ENCODE data around the gene RAMP1.
A peak's percentile ranks its signal among the peaks of the same experiment; 100 is the strongest.

Gene RAMP1

DNA sequence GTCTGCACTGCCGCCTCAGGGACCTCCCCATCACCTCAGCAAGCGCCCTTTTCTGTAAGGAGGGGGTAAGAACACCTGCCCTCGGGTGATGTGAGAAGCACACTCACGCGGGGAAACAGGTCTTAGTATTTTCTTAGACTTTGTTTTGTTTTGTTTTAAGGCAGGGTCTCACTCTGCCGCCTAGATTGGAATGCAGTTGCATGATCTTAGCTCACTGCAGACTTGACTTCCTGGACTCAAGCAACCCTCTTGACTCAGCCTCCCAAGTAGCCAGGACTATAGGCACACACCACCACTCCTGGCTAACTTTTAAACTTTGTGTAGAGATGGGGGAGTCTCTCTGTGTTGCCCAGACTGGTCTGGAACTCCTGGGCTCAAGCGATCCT is 37.1 kb downstream of the RAMP1 start:
- no peak for DNase-seq

DNA sequence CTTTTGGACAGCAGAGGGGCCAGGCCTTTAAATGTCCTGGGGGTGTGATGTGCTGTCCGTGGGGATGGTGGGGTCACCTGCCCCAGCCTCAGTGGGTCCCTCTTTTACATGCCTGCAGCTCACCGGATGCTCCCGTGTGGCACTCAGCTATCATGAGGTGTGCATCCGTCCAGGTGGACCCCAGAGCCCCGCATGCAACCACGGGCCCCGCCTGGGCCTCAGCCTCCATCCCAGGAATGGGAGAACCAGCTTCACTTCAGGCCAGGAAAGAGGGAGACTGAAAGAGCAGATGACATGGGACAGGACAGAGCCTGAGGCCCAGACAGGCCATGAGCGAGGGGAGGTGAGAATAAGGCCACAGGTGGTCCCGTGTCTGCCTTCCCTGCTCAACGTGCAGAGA is 37.5 kb downstream of the RAMP1 start:
- DNase-seq = no peak

DNA sequence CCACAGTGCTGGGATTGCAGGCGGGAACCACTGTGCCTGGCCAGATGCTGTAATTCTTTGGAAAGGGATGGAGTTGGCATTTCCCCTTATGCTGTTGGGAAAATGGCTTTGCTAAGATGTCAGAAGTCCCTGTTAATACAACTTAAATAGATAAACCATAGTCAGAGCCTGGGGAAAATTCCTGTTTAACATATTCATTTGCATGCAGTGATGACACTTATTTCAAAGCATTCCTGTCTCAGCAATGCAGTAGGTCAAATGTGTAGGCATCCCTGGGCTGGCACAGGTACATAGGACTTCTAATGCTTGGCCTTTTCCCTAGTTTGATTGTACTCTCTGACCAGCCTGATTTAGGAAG is 38.6 kb downstream of the RAMP1 start:
- DNase-seq = no peak

DNA sequence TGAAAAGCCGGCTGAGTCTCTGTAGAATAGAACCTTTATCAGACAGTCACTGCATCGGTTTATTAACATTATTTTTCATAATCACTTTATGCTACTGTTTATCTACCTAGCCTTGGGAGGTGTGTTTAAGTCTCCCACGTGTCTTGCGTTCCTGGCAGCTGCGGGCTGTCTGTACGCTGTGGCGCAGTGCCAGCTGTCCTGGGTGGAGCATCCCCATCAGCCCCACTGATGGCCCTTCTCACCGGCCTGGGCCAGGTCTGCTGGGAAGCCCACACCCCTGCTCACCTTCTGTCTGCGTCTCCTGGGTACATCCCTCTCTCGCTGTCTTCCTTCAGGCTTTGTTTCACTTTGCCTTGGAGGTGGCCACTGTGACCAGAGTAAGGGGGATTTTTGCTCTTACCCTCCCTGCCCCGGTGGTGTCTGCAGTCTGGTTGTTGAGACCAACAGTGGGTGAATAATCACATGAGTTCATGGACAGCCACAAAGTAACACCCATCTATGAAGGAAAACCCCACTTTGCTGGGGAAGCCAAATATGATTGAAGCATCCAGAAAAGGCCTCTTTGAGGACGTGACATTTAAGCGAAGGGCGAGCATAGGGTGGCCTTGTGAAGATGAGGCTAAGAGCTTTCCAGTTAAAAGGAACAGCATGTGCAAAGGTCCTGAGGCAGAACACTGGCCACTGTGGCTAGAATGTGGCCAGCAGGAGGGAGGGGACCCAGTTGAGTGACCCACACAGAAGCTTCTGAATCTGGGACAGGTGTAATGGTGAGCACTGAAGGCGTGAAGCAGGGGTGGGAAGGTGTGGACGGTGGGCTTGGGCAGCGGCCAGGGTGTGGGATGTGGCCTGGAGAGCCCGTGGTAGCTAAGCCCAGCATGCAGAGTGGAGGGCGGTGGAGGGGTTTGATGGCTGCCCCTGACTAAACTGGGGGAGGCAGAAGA is 41.7 kb downstream of the RAMP1 start:
- DNase-seq = no peak

DNA sequence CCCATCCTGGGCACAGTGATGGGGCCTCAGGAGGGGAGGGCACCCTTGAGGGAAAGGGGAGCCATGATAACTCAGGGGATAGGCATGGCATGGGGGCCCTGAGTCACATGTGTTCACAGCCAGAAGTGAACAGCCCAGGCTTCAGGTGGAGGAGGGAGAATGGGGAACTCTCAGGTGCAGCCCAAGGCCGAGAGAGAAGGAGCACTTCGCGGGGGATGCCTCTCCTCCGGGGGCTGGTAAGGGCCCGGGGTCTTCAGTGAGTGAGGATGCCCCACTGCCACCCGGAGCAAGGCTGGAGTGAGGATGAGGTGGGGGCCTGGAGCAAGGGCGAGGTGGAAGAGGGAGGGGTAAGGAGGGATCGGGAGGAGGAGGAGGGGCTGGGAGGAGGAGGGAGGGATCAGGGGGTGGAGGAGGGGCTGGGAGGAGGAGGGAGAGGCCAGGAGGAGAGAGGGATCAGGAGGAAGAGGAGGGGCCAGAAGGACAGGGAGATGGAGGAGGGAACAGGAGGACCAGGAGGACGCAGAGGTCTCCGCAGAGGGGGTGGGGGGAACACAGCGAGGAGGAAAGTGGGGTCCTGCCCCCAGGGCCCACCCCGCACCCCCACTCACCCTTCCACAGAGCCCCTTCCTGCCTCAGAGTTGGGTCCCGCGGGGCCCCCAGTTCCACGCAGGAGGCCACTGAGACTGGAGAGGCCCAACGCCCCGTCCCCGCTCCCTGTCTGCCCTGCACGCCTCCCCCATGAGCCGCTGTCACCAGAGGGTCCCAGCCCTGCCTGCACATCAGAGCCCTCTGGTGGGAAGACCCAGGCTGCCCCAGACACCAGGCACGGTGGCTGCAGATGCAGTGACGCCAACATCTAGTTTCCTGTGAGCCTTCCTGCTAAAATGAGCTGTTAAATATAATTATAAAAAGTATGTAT is 42.8 kb downstream of the RAMP1 start:
- DNase-seq = no peak

DNA sequence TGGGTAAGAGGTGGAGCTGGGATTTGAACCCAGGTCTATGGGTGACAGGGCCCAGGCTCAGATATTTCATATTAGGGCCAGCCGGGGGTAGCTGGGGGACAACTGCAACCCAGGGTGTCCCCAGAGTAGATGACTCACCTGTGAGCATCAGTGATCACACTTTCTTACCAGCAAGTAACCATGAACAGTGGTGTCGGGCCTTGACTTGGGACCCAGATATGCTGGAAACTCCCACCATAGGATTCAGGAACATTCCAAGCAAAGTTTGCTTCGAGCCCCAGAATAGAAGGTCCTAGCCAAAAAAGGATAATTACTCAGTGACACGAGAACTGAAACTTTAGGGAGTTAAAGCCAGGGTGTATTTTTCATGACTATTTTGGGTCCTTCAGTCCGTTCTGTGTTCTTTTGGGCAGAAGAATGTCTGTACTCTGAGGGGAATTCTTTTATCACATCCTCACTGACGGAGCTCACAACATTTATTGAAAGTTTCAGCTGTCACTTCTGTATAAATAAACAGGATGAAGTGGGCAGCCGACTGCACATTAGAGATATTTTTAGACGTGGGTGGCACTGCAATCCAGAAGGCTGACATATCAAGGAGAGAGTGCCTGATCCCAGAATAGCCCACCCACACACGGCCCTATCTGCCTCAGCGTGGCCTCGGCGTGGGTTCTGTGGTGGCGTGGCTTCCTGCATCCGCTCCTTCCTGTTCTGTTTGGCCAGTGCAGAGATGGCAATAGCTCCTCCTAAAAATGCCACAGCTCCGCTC is 45.6 kb downstream of the RAMP1 start:
- DNase-seq = peak; percentile 12

DNA sequence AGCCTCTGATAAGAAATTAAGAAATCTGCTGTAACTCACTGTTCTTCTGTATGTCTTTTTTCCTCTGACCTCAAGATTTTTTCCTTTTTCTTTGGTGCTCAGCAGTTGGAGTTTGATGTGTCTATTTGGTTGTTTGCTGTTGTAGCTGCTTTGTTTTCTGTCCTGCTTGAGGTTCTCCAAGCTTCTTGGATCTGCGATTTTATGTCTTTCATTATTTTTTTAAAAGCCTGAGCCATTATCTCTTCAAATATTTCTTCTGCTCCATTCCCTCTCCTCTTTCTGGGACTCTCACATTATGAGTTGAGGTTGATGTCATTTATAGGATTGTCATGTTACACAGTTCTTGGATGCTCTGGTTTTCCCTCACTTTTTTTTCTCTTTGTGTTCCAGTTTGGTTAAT is 47.7 kb downstream of the RAMP1 start:
- DNase-seq = no peak

DNA sequence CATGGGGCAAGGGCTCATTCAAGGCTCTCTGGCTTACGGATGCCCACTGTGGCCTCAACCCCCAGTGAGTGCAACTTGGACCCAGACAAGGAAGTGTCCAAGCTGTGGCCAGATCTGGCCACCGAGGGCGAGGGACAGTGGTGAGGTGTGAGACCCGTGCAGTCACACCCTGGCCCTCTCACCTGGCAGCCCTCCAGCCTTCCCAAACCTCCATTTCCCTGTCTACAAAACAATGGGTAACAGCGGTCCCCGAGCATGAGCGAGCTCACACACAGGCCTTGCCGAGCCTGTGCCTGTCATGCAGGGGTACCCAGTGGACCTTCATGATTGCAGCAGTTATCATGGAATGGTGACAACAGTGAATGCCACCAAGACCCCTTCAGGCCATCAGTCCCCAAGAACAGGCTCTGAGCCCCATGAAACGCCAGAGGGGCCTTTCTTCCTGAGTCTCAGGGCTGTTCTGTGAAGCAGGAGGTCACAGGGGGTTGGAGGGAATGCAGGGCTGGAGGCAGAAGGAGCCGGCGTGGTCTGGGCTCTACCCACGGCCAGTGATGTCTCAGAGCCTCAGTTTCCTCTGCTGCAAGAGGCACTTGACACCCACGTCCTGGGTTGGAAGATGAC is 49.8 kb downstream of the RAMP1 start:
- DNase-seq = no peak

DNA sequence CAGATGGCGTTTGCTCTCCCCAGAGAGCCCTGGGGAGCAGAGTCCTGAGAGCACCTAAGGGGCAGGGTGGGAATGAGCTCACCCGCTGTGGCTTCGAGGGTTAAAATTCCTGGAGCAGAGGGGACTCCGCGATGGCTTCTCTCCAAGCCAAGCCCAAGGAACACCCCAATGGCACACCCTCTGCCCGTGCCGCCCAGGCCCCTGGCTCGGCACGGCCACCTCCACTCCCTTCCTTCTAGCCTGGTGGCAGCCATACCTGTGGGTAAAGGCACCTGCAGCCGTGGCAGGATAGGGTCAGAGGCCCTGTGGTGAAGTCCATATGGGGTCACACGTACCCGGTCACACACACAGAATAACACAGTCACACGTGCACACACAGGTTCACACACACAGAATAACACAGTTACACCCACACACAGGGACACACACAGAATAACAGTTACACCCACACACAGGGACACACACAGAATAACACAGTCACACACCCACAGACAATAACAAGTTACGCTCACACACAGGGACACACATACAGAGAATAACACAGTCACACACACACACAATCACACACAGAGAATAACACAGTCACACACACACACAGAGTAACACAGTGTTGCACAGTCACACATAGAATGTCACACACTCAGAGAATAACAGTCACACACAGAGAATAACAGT is 50.5 kb downstream of the RAMP1 start:
- no peak for DNase-seq

DNA sequence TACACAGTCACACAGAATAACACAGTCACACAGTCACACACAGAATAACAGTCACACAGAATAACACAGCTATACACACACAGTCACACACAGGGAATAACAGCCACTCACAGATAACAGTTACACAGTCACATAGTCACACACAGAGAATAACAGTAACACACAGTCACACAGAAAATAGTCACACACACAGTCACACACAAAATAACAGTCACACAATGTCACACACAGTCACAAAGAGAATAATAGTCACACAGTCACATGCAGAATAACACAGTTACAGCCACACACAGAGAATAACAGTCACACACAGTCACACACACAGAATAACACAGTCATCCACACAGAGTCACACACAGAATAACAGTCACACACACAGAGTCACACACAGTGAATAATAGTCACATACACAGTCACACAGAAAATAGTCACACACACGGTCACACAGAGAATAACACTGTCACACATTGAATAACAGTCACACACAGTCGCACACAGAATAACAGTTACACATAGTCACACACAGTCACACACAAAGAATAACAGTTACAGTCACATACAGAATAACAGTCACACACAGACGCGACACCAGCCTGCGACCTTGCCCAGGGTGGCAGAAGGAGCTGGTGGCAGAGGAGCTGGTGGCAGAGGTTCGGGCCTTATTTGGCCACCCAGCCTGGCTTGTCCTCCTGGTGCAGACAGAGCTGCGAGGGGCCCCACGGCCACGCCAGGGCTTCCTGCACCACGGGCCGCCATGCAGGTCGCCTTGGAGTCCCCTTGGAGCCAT is 51.3 kb downstream of the RAMP1 start:
- DNase-seq = no peak

DNA sequence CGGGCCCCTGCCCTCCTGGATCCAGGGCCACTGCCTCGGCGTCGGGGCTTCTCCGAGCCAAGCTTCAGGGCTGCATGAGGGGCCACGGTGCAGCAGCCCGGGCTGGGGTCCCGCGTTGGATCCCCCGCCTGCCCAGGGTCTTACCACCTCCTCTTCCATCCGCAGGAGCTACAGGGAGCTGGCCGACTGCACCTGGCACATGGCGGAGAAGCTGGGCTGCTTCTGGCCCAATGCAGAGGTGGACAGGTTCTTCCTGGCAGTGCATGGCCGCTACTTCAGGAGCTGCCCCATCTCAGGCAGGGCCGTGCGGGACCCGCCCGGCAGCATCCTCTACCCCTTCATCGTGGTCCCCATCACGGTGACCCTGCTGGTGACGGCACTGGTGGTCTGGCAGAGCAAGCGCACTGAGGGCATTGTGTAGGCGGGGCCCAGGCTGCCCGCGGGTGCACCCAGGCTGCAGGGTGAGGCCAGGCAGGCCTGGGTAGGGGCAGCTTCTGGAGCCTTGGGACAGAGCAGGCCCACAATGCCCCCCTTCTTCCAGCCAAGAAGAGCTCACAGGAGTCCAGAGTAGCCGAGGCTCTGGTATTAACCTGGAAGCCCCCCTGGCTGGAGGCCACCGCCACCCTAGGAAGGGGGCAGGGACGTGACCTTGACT is 52.1 kb downstream of the RAMP1 start:
- DNase-seq = no peak

DNA sequence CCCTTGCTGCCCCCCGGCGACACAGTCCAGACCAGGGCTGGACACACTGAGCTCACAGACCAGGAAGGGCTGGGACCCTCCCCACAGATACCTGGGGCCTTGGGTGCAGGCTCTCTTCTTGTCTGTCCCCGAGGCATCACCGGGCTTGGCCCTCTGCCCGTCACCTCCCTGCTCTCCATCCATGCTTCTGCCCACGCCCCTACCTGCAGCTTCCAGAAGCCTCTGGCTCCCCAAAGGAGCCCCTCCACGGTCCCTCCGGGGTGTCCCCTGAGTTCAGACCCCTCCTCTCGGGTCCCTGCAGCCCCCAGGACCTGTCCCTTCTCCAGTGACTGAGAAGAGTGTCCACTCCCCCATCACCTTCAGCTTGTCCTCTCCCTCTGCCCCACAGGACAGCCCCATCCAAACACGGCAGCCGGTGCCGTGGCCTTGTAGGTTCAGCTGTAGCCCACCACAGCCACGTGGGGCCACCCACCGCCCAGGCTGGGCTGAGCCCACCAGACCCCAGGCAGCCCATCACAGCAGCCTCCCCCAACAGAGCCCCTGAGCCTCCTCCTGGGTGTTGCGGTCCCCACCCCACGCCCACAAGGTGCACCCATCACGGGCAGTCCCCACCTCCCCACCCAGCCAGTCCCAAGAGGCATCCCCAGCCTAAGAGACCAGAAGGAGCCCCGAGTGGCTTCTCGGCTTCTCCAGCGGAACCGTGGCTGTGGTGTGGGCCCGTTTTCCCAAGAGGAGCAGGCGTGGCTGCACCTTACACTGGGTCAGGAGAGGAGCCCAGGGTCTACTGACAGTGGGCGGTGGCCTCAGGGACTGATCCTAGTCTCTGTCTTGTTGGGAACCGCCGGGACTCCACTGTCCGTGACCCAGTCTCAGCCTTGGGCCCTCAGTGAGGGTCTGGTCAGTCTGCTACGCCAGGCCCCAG is 53.1 kb downstream of the RAMP1 start:
- DNase-seq = no peak

DNA sequence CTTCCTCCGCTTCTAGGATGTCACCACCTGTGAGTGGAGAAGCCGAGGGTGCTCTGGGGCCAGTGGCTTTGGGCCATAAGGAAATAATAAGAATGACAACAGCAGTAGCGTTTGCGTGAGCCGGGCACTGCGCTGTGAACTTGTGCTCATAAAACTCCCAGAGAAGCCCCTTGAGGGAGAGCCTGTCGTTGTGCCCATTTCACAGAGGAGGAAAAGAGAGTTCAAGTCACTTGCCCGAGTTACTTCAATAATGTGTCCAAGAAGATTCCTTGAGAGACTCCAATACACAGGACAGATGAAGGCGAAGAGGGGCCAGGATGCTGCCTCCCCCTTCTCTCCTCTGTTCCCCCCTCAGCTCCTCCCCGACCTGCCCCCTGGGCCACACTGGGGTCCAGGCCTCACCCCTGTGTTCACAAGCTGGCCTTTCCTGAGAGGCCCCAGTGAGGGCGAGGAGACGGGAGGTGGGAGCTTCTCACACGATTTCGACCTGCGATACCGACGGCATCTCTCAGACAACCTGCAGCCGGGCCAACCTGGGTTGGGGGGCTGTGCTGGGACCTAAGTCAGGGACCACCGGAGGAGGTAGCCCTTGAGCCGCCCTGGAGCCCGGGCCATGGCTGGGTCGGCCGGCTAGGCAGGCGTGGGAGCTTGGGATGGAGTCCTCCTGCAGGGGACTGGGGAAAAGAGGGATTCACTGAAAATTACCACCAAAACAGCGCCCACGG is 53.9 kb downstream of the RAMP1 start:
- no peak for DNase-seq

DNA sequence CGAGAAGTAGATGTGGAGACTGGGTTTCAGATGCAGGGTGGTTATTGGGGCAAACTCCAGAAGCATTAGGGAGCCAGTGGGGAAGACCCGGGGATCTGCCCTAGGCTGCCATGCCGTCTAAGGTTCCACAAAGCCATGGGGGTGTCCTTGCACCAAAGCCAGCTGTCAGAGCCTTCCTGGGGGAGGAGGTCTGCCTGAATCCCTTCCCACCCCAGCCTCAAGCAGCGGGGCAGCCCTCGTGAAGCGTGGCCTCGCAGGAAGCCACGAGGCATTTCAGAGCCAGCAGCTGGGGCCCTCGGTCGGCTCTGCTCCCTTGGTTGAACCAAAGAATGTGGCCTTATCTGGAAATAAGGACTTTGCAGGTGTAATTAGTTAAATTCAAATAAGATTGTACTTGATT is 56.2 kb downstream of the RAMP1 start:
- no peak for DNase-seq

DNA sequence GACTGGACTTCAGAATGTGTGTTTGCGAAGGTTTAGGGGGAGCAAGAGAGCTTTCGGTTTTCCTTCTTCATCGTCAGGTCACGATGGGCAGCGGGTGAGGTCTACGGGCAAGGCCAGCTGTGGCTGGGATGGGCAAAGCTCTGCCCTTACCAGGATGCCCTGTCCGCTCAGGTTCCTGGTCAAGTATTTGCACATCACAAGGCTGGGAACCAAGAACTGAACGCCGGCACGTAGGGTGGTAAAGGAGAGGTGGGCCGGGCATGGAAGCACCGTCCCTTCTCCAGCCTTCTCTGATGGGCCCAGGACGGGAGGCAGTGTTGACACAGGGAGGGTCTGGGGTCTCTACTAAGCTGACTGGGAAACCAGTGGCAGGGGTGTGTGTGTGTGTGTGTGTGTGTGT is 56.9 kb downstream of the RAMP1 start:
- no peak for DNase-seq

DNA sequence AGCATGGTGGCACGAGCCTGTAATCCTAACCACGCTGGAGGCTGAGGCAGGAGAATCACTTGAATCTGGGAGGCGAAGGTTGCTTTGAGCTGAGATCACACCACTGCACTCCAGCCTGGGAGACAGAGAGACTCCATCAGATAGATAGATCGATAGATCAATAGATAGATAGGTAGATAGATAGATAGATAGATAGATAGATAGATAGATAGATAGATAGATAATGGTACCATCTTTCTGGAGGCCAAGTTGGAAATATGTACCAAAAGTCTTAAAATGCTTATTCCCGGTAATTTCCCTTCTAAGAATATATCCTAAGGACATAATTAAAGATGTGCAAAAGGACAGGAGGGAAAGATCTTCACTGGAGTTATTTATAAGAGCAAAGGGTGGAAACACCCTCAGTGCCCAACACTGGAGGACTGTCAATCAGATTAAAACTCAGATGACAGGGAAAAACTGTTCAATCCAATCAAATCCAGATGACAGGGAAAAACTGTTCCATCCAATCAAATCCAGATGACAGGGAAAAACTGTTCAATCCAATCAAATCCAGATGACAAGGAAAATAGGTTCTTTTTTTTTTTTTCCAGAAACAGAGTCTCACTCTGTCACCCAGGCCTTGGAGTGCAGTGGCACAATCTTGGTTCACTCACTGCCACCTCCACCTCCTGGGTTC is 58.4 kb downstream of the RAMP1 start:
- no peak for DNase-seq

DNA sequence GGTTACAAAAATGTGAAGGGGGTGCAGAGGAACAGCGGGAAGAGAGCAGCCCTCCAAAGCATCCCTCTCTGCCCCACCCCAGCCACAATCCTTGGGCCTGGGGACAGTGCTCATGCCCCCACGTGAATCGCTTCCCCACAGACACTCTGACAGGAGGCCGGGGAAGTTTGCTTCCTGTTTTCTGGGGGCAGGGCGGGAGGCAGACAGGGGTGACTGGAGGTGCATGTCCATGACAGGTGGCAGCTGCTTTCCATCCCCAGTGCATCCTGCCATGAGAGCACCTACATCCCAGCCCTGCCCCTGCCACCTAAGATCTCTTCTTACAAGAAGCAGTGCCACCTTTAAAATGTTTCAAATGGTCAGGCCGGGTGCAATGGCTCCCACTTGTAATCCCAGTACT is 60.2 kb downstream of the RAMP1 start:
- peak; percentile 29 for DNase-seq

DNA sequence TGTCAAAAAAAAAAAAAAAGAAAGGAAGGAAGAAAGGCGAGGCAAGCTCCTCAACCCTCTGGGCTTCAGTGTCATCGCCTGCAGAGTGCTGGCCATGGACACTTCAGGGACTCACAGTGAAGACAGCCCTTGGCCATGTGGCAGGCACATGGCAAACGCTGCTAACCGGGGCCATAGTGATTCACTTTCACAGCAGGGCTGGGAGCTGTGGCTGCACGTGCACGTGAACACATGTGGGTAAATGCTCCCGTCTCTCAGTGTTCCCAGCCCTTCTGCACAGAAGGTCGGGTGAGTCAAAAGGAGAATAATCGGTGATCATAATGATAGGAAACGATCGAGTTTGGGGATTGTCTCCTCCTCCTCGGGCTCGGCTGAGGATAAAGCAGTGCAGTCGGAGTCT is 61.2 kb downstream of the RAMP1 start:
- no peak for DNase-seq
